PC-9 (cell line): ENCODE data around the gene SETD3.

Experiments
- EZH2 ChIP-seq: fragments of 200-600 bp; sonication (generic); IDR thresholded peaks from 2 replicates; pipeline ENCODE4 v1.8.0; 2017; ENCODE audit warnings: antibody characterized with exemption, low read depth
- TF ChIP-seq, protein P1 (sequence below): fragments of 200-600 bp; sonication (generic); conservative IDR thresholded peaks from 2 replicates; pipeline ENCODE4 v1.6.1; 2017; ENCODE audit warnings: mixed run types, antibody characterized with exemption, mild to moderate bottlenecking, moderate library complexity

DNA sequence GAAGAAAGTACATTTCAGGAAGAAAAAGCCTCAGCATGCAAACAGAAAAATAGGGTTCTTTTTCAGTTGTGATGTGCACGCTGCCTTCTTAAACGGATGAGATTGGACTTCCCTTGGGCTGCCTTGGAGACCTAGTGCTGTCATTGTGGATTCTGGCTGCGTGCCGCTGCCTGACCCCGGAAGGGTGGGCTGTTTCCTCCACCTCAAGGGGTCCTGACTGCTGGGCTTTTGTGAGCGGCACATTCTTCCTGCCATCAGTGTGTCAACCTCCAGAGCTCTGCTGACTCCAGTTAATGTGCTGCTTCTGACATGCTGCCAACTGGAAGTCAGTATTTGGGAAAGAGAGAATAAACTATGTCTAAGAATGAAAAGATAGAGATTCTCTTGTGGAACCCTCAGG lies 25.6 kb upstream of the SETD3 start:
- TF ChIP-seq, protein P1, sequence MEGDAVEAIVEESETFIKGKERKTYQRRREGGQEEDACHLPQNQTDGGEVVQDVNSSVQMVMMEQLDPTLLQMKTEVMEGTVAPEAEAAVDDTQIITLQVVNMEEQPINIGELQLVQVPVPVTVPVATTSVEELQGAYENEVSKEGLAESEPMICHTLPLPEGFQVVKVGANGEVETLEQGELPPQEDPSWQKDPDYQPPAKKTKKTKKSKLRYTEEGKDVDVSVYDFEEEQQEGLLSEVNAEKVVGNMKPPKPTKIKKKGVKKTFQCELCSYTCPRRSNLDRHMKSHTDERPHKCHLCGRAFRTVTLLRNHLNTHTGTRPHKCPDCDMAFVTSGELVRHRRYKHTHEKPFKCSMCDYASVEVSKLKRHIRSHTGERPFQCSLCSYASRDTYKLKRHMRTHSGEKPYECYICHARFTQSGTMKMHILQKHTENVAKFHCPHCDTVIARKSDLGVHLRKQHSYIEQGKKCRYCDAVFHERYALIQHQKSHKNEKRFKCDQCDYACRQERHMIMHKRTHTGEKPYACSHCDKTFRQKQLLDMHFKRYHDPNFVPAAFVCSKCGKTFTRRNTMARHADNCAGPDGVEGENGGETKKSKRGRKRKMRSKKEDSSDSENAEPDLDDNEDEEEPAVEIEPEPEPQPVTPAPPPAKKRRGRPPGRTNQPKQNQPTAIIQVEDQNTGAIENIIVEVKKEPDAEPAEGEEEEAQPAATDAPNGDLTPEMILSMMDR, result no peak
- no peak for TF ChIP-seq EZH2
